DMS53 treated with DMSO at 0.1 percent for 48 hours (cell line): ENCODE measurements around the gene CHML.

Source experiments
- DNase-seq: peaks from one replicate; lab custom pipeline; 2025; ENCODE audit not compliant: unreplicated experiment; lab: John Stamatoyannopoulos, UW

The CHML gene

GRCh38 chr1:241592273-241592958, 47.8 kb downstream of the CHML start:
- no peak for DNase-seq

GRCh38 chr1:241591736-241592135, 48.4 kb downstream of the CHML start:
- DNase-seq, result no peak

- DNase-seq, result no peak
Observed at GRCh38 chr1:241591317-241591716, 48.9 kb downstream of the CHML start.

- no peak for DNase-seq
Observed at GRCh38 chr1:241590719-241591118, 49.5 kb downstream of the CHML start.
